Thyroid gland (tissue), 4 donors: ENCODE measurements around the gene GRM4. TPM values are rescaled to one million over a fixed set of nuclear protein-coding genes. Genes with fewer than 3 reads are reported as not detected.

ENCODE experiments used
- DNase-seq, 2 donors: peaks; one replicate each; pipeline ENCODE4 v3.0.0-alpha.2; 2019
- H3K27ac ChIP-seq, 3 donors: fragments of 200-600 bp; sonication (generic); 1 replicate in 2 of 3; 2 replicates in 1 of 3; pipeline ENCODE4 v1.5.1; 2016 to 2019; ENCODE audit warnings: mild to moderate bottlenecking in 1 of 3, moderate library complexity in 1 of 3
- H3K27me3 ChIP-seq: fragments of 200-600 bp; sonication (generic); one replicate; pipeline ENCODE4 v1.5.1; 2019
- H3K36me3 ChIP-seq, 2 donors: fragments of 200-600 bp; sonication (generic); one replicate each; pipeline ENCODE4 v1.5.1; 2016 to 2019
- H3K4me1 ChIP-seq, 2 donors: fragments of 200-600 bp; sonication (generic); one replicate each; pipeline ENCODE4 v1.5.1; 2017 to 2019
- H3K4me3 ChIP-seq, 3 donors: fragments of 200-600 bp; sonication (generic); replicated peaks in 1 of 3; 1 replicate in 2 of 3; 2 replicates in 1 of 3; pipeline ENCODE4 v1.5.1; 2016; ENCODE audit warnings: mild to moderate bottlenecking in 1 of 3
- H3K9me3 ChIP-seq: fragments of 200-600 bp; sonication (generic); one replicate; pipeline ENCODE4 v1.5.1; 2017
- POLR2A ChIP-seq, 2 donors: fragments of 450-650 bp; IDR thresholded peaks; one replicate each; pipeline ENCODE4 v1.6.1; 2017; ENCODE audit warnings: antibody characterized with exemption in 2 of 2, mild to moderate bottlenecking in 2 of 2, moderate library complexity in 1 of 2
- WGBS, 2 donors: methylation state at CpG; one replicate each; pipeline ENCODE4 v1.1.5; 2017; 5-methylcytosine and 5-hydroxymethylcytosine counted together
- intact Hi-C: fragments of 100-400 bp; cut with DNase I; formaldehyde crosslinking; loops from one replicate; pipeline ENCODE4 v1.15.1; 2023
- total RNA-seq, 4 donors: library from RNA; depleted of rRNA; stranded (reverse); fragments of >200 nt; gene quantifications; one replicate each; pipeline ENCODE4 v1.2.3, GENCODE V29; 2016
- TF ChIP-seq, protein P1 (sequence below), 6 experiments: fragments of 200-600 bp in 3 of 6; fragments of 450-650 bp in 3 of 6; sonication (generic) in 3 of 6; IDR thresholded peaks; one replicate each; pipeline ENCODE4 v1.5.1; 2016 to 2019; ENCODE audit warnings: antibody characterized with exemption in 6 of 6, mild to moderate bottlenecking in 2 of 6, inconsistent platforms in 1 of 6, moderate library complexity in 1 of 6

Gene GRM4
- total RNA-seq, 4 donors from 2014 or later, result under 0.01 TPM; not detected in 3

DNA sequence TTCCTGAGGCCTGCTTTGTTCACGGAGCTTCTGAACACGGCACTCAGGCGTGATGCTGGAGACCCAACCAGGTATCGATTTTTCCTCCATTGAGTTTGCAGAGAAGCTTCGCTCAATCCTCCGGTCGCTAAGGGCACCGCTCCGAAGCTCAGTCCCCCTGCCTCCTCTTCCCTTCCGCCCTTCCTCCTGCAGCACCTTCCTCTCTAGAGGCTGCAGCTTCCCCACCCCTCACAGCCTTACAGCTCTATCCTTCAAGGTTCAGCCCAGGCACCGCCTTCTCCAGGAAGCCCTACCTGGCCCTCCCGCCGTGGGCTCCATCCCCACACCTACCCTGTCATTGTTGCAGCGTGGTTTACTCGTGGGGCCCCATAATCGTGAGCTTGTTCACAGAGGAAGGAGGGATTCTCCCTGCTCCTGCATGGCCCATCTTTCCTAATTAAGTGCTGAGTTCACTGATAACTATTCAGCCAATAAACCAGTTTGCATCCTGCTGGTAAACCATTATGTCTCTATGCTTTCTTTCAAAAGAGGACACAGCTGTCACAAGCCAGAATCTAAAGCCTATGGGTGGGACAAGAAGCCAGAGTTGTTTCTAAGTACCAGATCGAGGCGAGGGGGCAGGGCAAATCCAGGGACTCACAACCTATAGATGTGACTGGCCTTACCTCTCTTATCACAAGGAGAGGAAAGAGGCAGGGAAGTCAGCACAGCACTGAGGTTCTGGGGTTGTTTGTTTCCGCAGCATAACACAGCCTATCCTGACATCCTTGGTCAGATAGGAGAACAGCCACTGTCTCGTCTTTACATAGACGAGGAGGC is 152.0 kb downstream of the GRM4 start:
- Histone ChIP-seq H3K27me3 (no peaks in the 10 kb centered on the region), H3K27ac (no peak overlapping the region), H3K4me3 (no peak overlapping the region), H3K36me3 (no peaks in the 10 kb centered on the region), H3K9me3 (no peaks in the 10 kb centered on the region), H3K4me1 (no peaks in the 10 kb centered on the region)
- DNase-seq, result no peak
- intact Hi-C loops, result no loop called here
- 68 to 77% methylated on average over 21 of the region's 21 CpGs for WGBS, 2 donors
- no peak for TF ChIP-seq POLR2A (IDR thresholded peaks at IDR 0.05)
- TF ChIP-seq, protein P1, sequence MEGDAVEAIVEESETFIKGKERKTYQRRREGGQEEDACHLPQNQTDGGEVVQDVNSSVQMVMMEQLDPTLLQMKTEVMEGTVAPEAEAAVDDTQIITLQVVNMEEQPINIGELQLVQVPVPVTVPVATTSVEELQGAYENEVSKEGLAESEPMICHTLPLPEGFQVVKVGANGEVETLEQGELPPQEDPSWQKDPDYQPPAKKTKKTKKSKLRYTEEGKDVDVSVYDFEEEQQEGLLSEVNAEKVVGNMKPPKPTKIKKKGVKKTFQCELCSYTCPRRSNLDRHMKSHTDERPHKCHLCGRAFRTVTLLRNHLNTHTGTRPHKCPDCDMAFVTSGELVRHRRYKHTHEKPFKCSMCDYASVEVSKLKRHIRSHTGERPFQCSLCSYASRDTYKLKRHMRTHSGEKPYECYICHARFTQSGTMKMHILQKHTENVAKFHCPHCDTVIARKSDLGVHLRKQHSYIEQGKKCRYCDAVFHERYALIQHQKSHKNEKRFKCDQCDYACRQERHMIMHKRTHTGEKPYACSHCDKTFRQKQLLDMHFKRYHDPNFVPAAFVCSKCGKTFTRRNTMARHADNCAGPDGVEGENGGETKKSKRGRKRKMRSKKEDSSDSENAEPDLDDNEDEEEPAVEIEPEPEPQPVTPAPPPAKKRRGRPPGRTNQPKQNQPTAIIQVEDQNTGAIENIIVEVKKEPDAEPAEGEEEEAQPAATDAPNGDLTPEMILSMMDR (IDR thresholded peaks at IDR 0.05), result no peak

DNA sequence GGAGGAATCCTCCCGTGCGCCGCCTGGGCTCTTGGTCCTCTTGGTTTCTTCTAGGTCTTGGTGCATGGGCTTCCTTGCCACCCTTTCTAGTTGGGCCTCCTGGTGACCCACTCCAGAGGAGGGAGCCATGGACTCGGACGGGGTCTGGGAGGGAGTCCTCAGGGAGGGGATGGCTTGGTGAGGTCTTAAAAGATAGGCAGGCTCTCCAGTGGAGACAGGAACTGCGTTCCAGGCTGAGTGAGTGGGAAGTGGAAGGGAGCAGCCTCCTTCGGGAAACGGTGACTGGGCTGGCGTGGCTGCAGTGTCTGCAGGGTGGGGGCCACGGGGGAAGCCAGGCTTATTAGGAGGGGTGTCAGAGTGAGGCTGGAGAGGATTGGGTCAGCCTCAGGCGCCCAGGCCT is 152.8 kb downstream of the GRM4 start:
- no peak for TF ChIP-seq POLR2A (IDR thresholded peaks at IDR 0.05)
- TF ChIP-seq, protein P1 (IDR thresholded peaks at IDR 0.05), result no peak
- Histone ChIP-seq H3K36me3 (no peaks in the 10 kb centered on the region), H3K27ac (no peak overlapping the region), H3K9me3 (no peaks in the 10 kb centered on the region), H3K27me3 (no peaks in the 10 kb centered on the region), H3K4me3 (no peak overlapping the region), H3K4me1 (no peaks in the 10 kb centered on the region)
- WGBS, 2 donors, result 55 to 64% methylated on average over 11 of the region's 11 CpGs
- intact Hi-C loops, result no loop called here
- no peak for DNase-seq

DNA sequence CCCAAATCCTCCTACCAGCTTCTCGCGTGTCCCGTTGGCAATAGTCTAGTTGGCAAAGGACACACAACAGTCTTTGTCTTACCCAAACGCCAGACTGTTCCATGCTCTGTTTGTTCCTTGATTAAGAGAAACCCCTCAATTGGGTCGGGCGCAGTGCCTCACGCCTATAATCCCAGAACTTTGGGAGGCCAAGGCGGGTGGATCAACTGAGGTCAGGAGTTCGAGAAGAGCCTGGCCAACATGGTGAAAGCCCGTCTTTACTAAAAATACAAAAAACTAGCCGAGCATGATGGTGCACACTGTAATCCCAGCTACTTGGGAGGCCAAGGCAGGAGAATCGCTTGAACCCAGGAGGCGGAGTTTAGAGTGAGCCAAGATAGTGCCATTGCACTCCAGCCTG is 153.7 kb downstream of the GRM4 start:
- H3K27me3 ChIP-seq, result no peaks in the 10 kb centered on the region
- no peak for DNase-seq

DNA sequence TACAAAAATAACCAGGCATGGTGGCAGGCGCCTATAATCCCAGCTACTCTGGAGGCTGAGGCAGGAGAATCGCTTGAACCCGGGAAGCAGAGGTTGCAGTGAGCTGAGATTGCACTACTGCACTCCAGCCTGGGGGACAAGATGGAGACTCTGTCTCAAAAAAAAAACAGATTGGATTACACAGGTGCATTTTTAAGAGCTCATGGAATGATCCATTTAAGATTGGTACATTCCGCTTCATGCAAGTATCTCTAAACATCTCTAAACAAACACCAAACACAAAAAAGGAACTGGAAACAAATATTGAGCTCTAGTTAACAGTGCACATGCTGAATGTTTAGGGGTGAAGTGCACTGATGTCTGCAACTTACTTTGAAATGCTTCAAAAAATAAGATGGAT is 154.3 kb downstream of the GRM4 start:
- Histone ChIP-seq H3K36me3 (no peaks in the 10 kb centered on the region), H3K9me3 (no peaks in the 10 kb centered on the region), H3K27me3 (no peaks in the 10 kb centered on the region), H3K27ac (no peak overlapping the region), H3K4me1 (no peaks in the 10 kb centered on the region), H3K4me3 (no peak overlapping the region)
- WGBS, 2 donors, result 96 to 100% methylated on average over 4 of the region's 4 CpGs
- no peak for TF ChIP-seq POLR2A (IDR thresholded peaks at IDR 0.05)
- TF ChIP-seq, protein P1 (IDR thresholded peaks at IDR 0.05), result no peak
- intact Hi-C loops, result no loop called here
- DNase-seq, result no peak

More for the DNA sequence above, 153.7 kb downstream of the GRM4 start:
- H3K36me3 ChIP-seq, result no peaks in the 10 kb centered on the region
- no peak overlapping the region for H3K27ac ChIP-seq
- no peak for TF ChIP-seq POLR2A (IDR thresholded peaks at IDR 0.05)
- TF ChIP-seq, protein P1 (IDR thresholded peaks at IDR 0.05), result no peak
- no peaks in the 10 kb centered on the region for H3K4me1 ChIP-seq
- WGBS, 2 donors, result 89 to 90% methylated on average over 13 of the region's 13 CpGs
- H3K9me3 ChIP-seq, result no peaks in the 10 kb centered on the region
- intact Hi-C loops, result no loop called here
- no peak overlapping the region for H3K4me3 ChIP-seq

DNA sequence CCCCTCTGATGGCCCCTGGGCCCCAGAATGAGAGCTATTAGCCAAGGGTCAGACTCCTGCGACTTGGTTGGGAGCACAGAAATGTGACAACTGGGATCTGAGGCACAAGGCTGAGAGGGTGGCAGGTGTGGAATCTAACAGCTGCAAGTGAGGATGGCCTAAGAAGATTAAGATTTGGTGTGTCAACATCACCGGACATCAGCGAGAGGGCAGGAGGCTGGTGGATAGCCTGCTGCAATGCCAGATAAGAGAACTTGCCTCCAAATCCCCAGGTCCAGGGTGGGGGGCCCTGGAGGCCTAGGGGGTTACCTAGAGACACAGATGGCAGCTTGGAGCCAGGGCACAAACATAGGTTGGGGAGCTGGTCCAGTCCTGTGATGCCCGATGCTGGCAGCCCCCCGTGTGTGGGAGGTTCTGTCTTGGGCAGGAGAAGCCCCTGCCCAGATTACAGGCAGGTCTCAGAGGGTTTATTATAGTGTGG is 155.8 kb downstream of the GRM4 start:
- Histone ChIP-seq H3K9me3 (no peaks in the 10 kb centered on the region), H3K27ac (no peak overlapping the region), H3K27me3 (no peaks in the 10 kb centered on the region), H3K4me3 (no peak overlapping the region), H3K4me1 (no peaks in the 10 kb centered on the region), H3K36me3 (no peaks in the 10 kb centered on the region)
- intact Hi-C loops, result no loop called here
- WGBS, 2 donors, result 51 to 56% methylated on average over 5 of the region's 5 CpGs
- DNase-seq, result no peak
- TF ChIP-seq, protein P1 (IDR thresholded peaks at IDR 0.05), result no peak
- TF ChIP-seq POLR2A (IDR thresholded peaks at IDR 0.05), result no peak
